LNCAP (cell line): ENCODE measurements around the gene RXRG.

ENCODE experiments used
- TF ChIP-seq, protein P1 (sequence below): fragments of 450-650 bp; IDR thresholded peaks from 2 replicates; pipeline ENCODE4 v1.5.1; 2017; ENCODE audit warnings: mild to moderate bottlenecking

The RXRG gene

DNA sequence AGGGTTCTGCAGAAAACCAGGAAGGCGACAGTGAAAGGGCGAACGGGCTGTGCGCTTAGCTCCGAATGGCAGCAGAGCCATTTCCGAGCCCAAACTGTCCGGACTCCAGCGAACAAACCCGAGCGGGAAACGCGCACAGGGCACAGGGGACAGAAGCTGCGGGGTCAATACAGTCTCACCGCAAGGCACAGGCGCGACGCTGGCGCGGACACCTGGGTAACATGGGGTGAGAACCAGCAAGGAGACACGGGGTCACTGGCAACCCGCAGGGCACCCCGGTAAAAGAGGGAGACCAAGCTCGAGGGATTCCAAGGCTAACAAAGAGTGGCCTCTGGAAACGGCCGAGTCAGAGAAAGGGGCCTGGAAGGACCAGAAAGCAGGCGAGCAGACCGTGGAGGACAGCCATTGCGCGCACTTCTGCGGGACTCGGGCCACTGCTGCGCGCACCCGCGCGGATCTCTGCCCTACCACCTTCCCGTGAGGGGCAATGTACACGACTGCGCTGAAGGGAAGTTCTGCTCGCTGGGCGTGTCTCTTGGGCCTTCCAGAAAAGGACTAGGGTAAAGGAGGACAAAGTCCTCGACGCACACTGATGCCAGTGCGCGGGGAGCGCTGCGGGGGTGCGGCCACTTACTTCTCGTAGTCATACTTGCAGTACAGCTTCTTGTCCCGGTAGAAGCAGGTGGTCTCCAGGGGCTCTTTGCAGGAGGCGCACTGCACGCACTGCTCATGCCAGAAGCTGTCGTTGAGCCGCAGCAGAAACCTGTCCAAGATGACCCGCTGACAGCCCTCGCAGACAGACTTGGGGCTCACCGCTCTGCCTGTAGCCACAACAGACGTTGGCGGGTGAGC is 92.3 kb downstream of the RXRG start:
- TF ChIP-seq, protein P1, sequence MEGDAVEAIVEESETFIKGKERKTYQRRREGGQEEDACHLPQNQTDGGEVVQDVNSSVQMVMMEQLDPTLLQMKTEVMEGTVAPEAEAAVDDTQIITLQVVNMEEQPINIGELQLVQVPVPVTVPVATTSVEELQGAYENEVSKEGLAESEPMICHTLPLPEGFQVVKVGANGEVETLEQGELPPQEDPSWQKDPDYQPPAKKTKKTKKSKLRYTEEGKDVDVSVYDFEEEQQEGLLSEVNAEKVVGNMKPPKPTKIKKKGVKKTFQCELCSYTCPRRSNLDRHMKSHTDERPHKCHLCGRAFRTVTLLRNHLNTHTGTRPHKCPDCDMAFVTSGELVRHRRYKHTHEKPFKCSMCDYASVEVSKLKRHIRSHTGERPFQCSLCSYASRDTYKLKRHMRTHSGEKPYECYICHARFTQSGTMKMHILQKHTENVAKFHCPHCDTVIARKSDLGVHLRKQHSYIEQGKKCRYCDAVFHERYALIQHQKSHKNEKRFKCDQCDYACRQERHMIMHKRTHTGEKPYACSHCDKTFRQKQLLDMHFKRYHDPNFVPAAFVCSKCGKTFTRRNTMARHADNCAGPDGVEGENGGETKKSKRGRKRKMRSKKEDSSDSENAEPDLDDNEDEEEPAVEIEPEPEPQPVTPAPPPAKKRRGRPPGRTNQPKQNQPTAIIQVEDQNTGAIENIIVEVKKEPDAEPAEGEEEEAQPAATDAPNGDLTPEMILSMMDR = no peak

DNA sequence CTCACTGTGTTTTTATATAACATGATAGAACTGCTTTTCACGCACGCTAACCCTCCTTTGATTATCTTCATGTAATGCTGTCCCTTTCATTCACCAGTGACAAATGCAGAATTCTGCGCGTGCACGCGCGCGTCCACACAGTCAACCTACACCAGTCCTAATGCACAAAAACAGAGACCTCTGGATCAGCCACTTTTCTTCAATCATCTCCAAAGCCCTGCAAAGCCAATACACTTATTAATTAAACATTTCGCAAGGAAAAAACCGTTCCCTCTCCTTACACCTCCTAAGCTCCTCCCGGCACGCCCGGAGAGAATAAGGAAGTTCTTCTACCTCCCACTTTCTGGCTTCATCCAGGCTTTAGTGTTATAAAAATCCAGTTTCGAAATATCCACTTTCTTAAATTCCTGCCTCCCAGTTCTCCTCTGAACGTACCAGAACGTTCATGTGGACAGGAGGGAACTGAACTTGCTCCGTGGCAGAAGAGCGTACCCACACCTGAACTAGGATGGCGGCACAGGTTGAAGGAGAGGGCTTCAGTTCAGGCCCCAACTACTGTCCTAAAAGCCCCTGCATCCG is 93.0 kb downstream of the RXRG start:
- TF ChIP-seq, protein P1 = no peak
